ENCODE measurements around the gene PRCC.

The PRCC gene

GRCh38 chr1:156796340-156797097 is 29.2 kb downstream of the PRCC start:
- DNase-seq (ENCODE audit: low read depth in 3 of 3), result no peak

DNA sequence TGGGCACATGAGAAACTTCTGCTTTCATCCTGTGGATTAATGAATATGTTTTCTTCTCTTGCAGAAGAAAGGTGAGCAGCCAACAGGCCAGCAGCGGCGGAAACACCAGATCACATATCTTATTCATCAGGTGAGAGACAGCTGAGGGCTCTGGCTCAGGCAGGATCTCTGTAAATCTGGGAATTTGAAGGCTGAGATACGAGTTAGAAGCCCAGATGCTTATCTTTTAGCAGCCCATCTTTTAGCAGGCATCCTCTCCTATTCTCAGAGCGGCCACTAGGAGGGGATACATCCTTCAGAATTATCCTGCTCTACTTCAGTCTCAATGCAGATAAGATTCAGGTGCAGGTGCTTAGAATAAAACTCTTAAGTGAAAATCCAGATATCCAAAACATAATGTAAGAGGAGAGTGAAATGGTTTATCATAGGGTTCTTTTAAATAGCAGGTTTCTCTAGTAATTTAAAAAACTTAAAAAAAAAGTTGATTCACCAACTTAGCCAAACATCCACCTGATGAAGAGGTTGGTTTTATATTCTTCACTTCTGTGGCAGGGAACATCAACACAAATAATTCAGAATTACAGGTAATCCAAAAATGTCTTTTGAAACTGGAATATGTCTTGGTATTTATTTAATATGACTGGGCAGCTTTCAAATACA is 30.0 kb downstream of the PRCC start:
- peak in 2 of 3 experiments; percentile 28 to 40 for DNase-seq (ENCODE audit: low read depth in 3 of 3)

DNA sequence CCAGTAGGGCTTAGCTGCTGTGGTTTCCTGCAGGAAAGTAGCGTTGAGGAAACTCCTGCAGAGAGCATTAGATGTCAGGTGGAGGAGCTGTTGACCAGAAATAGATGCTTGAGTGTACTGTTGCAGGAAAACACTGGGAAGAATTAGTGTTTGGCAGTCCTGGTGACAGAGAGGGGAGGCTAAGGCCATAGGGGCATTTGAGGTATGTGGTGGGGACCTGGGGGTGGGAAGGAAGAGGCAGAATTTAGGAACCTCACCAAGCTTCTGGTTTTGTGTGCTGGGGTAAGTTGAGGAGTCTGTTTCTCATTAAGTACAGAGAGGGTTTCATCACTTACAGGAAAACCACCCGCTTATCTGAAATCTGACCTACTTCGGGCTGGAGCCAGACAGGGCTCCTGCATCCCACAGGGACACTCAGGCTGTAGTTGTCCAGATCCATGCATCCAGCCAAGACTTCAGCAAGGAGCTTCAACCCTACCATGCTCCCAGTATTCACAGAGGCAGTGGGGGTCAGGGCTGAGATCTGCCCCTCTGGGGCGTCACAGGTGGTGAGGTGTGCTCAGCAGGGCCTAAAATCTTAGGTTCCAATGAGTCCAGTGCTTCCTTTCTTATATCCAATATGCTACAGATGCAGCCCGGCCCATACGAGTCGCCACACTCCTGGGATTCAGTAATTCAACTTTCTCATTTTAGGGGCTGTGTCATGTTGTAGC is 34.2 kb downstream of the PRCC start:
- DNase-seq (ENCODE audit: low read depth in 3 of 3), result no peak

GRCh38 chr1:156802421-156802935 is 35.1 kb downstream of the PRCC start:
- DNase-seq (ENCODE audit: low read depth in 3 of 3), result no peak

DNA sequence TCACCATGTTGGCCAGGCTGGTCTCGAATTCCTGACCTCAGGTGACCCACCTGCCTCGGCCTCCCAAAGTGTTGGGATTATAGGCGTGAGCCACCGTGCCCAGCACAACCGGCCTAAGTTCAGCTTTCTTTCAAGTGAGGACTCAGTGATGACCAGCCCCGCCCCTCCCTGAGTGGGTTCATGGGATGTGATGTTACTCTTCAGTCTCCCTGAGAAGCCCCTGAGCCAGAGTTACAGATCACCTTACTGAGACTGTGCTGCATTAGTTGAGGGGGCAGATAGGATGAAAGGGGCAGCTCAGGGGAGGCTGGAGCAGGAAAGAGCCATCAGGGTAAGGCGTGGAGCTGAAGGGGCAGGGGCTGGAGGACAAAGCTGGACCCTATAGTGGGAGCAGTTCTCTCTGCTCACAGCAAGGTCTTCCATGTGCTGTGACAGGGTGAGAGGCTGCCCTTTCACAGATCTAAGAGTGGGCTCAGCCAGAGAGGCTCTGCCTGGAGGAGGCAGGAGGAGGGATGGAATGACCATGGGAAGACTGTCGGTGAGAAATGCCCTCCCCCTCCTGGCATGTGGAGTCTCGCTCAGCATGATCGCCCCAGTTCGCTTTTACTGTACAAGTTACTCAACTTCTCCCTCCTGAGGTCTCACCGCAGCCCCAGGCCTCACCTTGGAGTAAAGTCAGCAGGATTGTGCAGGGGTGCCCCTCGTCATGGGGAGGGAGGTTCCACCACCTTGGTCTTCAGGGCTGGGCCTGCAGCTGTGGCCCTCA is 35.9 kb downstream of the PRCC start:
- DNase-seq (ENCODE audit: low read depth in 3 of 3), result no peak

- no peak for DNase-seq (ENCODE audit: low read depth in 3 of 3)
Measured at GRCh38 chr1:156804026-156804425, 36.7 kb downstream of the PRCC start.

GRCh38 chr1:156804572-156805243 is 37.4 kb downstream of the PRCC start:
- DNase-seq (ENCODE audit: low read depth in 3 of 3), result no peak

DNA sequence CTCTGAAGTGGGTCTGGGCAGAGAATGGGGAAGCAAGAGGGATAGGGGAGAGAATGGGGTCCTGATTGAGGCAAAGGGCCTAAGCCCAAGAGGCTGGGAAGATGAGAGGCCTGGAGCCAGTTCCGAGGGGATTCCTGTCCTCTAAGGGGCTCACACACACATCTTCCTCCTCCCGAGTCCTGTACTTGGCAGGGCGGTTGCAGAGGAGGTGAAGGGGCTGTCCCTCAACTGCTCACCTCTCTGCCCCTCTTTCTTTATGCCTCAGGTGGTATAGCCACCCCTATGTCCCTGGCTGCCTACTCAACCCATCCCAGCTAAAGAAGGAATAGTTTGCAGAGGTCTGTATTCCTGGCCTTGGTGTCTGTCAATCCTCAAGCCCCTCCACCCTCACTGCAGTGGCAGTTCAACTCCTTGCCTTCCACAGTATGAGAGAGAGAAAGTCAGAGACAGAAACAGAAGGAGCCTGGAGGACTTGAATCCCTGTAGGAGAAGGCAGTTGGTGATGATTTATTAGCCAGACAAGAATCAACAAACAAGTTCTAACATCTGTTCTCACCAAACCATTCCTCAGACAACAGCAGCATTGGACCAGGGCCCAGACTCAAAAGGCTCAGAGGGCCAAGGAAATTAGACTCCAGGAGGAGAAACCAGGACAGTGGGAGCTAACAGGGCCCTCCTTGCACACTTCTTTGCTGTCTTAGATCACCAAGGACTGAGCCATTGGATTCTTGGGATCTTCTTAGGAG is 38.6 kb downstream of the PRCC start:
- no peak for DNase-seq (ENCODE audit: low read depth in 3 of 3)

- no peak for DNase-seq (ENCODE audit: low read depth in 3 of 3)
Measured at GRCh38 chr1:156806512-156807440, 39.4 kb downstream of the PRCC start.

GRCh38 chr1:156807627-156808026 is 40.3 kb downstream of the PRCC start:
- no peak for DNase-seq (ENCODE audit: low read depth in 3 of 3)

- no peak for DNase-seq (ENCODE audit: low read depth in 3 of 3)
Measured at GRCh38 chr1:156808186-156809030, 41.1 kb downstream of the PRCC start.

GRCh38 chr1:156809281-156809680 is 41.9 kb downstream of the PRCC start:
- no peak for DNase-seq (ENCODE audit: low read depth in 3 of 3)

DNA sequence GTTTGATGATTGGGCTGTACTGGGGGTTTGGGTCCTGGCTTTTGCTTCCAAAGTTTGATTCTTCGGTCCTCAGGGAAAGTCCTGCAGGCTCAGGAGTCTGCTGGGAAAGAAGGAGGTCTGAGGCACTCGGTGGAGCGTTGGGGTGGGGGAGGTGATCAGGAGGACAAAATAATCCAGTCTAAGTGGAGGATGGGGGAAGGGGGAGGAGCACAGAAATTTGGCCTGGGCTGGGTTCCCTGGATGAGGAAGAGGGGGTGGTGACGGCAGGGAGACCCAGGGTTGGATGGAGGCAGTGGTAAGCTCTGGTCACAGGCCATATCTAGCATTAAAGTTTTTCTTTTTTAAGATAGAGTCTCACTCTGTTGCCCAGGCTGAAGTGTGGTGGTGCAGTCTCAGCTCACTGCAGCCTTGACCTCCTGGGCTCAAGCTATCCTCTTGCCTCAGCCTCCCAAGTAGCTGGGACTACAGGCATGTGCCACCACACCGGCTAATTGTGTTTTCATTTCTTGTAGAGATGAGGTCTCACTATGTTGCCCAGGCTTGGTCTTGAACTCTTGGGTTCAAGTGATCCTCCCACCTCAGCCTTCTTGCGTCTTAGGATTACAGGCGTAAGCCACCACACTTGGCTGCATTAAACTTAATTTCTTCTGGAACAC is 42.5 kb downstream of the PRCC start:
- no peak for DNase-seq (ENCODE audit: low read depth in 3 of 3)

- DNase-seq (ENCODE audit: low read depth in 3 of 3), result no peak
Measured at GRCh38 chr1:156811168-156811567, 43.8 kb downstream of the PRCC start.

DNA sequence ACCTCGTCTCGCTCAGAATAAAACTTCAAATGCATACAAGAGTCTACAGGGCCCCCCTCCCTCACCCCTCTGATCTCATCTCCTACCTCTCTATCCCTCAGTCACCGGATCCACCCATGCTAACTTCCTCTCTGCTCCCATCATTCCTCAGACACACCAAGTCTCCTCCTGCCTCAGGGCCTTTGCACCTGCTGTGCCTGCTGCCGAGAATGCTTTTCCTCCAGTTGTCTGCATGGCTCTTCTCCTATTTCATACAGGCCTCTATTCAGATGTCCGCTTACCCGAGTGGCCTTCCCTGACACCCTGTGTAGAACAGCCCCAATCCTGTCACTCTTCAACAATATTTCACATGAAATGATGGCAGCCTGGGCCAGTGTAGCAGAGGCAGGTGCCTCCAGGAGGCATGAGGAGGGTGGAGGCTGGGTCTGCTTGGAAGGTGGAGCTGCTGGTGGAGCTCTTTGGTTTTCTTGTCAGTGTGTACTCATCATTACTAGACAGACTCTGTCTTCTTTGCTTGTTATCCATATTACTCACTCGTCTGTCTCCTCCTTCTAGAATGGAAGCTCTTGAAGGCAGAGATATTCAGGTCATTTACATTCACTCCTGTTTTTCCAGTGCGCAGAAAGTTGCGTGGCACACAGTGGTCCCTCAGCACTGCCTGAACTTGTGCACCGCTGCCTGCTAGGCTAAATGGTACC is 45.1 kb downstream of the PRCC start:
- DNase-seq (ENCODE audit: low read depth in 3 of 3), result no peak

DNA sequence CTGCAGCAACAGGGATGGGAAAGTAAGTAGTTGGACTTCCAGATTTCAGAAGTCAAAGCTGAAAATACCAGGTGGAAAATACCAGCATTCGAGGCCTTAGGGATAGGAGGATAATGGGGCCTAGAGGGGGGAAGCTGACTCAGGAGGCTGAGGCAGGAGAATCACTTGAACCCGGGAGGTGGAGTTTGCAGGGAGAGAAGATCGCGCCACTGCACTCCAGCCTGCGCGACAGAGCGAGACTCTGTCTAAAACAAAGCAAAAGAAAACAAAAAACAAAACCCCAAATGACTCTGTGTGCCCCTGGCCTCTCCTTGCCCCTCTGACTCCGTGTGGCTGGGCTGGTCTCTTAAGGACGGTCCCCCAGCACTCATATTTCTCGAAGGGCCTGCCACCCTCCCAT is 46.0 kb downstream of the PRCC start:
- no peak for DNase-seq (ENCODE audit: low read depth in 3 of 3)

Data from stimulated activated CD4-positive, alpha-beta T cell treated with anti-CD3 and anti-CD28 coated beads, TNF-alpha, amount 100 ng/mL, for 24 hours (primary cell).